GM19035 (cell line): ENCODE data around the gene SLC11A2.

Experiments
- ATAC-seq: cut with Tn5 transposase; IDR thresholded peaks from one replicate; pipeline ENCODE4 v1.9.1; 2021; ENCODE audit not compliant: unreplicated experiment

Gene SLC11A2

GRCh38 chr12:51025836-51026638 is at the start of gene SLC11A2:
Gene SLC11A2 (minus strand): TSS chr12:51026384. CDS start chr12:51010728, 15,656 bp downstream.
- peak; percentile 84 for ATAC-seq

- ATAC-seq = no peak
Observed at GRCh38 chr12:51075390-51075789, 49.2 kb upstream of the SLC11A2 start.

- ATAC-seq = no peak
Observed at GRCh38 chr12:51071663-51072062, 45.5 kb upstream of the SLC11A2 start.

GRCh38 chr12:51070004-51070403 is 43.8 kb upstream of the SLC11A2 start:
- ATAC-seq = no peak

- no peak for ATAC-seq
Observed at GRCh38 chr12:51067771-51068170, 41.6 kb upstream of the SLC11A2 start.

GRCh38 chr12:51067229-51067628 is 41.0 kb upstream of the SLC11A2 start:
- no peak for ATAC-seq

GRCh38 chr12:51065530-51065929 is 39.3 kb upstream of the SLC11A2 start:
- ATAC-seq = no peak

- ATAC-seq = no peak
Observed at GRCh38 chr12:51062631-51063397, 36.6 kb upstream of the SLC11A2 start.

GRCh38 chr12:51059086-51059485 is 32.9 kb upstream of the SLC11A2 start:
- ATAC-seq = no peak

- ATAC-seq = no peak
Observed at GRCh38 chr12:51056242-51056641, 30.1 kb upstream of the SLC11A2 start.

GRCh38 chr12:51055060-51055459 is 28.9 kb upstream of the SLC11A2 start:
- no peak for ATAC-seq

GRCh38 chr12:51051787-51052186 is 25.6 kb upstream of the SLC11A2 start:
- ATAC-seq = no peak

GRCh38 chr12:51049525-51049924 is 23.3 kb upstream of the SLC11A2 start:
- no peak for ATAC-seq

GRCh38 chr12:51048661-51049251 is 22.6 kb upstream of the SLC11A2 start:
- ATAC-seq = no peak

- peak; percentile 95 for ATAC-seq
Observed at GRCh38 chr12:51047655-51048540, 21.7 kb upstream of the SLC11A2 start, which contains the start of gene LETMD1. Gene LETMD1 (plus strand): TSS chr12:51048327. CDS start chr12:51048357, 30 bp downstream.

- no peak for ATAC-seq
Observed at GRCh38 chr12:51036279-51036678, 10.1 kb upstream of the SLC11A2 start.

GRCh38 chr12:51033457-51034089 is 7.4 kb upstream of the SLC11A2 start:
- no peak for ATAC-seq

- no peak for ATAC-seq
Observed at GRCh38 chr12:51033048-51033447, 6.9 kb upstream of the SLC11A2 start.

- ATAC-seq = no peak
Observed at GRCh38 chr12:51028813-51029150, 2.6 kb upstream of the SLC11A2 start.

- ATAC-seq = no peak
Observed at GRCh38 chr12:51028126-51028812, 2.1 kb upstream of the SLC11A2 start.
